IMR-90 (cell line): Measurements from ENCODE around the gene GNAO1. TPM values are rescaled to one million over a fixed set of nuclear protein-coding genes. Genes with fewer than 3 reads are reported as not detected.

Source experiments
- ATAC-seq: fragments of 200-7000 bp; cut with Tn5 transposase; 2 replicates; pipeline ENCODE4 v1.9.1; 2020; ENCODE audit warnings: low read depth, mild to moderate bottlenecking, moderate library complexity
- BruUV-seq: library from RNA; stranded (reverse); fragments of 400-500 nt; replicated peaks from 2 replicates; lab custom pipeline; 2021; lab: Mats Ljungman, UMichigan
- CTCF ChIA-PET: fragments of 300-600 bp; formaldehyde crosslinking; extraction: SDS; loops from one replicate; lab custom pipeline; 2021; ENCODE audit warnings: antibody characterized with exemption; lab: Yijun Ruan, JAX
- POLR2A ChIA-PET: fragments of 300-600 bp; sonication (Branson Sonifier 250); formaldehyde crosslinking; loops from one replicate; lab custom pipeline; 2022; ENCODE audit warnings: antibody characterized with exemption; ENCODE audit not compliant: unreplicated experiment; lab: Charles Lee
- DNase-seq: peaks from one replicate; pipeline ENCODE4 v3.0.0; 2013
- H2AFZ ChIP-seq: replicated peaks from 2 replicates; pipeline ENCODE3; 2013; ENCODE audit warnings: low read length, mild to moderate bottlenecking; ENCODE audit not compliant: poor library complexity
- H2AK5ac ChIP-seq: 2 replicates; pipeline ENCODE4 v1.6.1; 2013; ENCODE audit warnings: low read depth, low read length, inconsistent platforms
- H2AK9ac ChIP-seq: replicated peaks from 2 replicates; pipeline ENCODE3; 2013; ENCODE audit warnings: mild to moderate bottlenecking, low read depth, low read length, moderate library complexity; ENCODE audit not compliant: poor library complexity
- H2BK120ac ChIP-seq: 2 replicates; pipeline ENCODE4 v1.6.1; 2013; ENCODE audit warnings: low read depth, low read length, inconsistent platforms
- H2BK15ac ChIP-seq: 3 replicates; pipeline ENCODE4 v1.6.1; 2013; ENCODE audit warnings: low read depth, low read length, inconsistent platforms
- H2BK20ac ChIP-seq: 2 replicates; pipeline ENCODE4 v1.6.1; 2013; ENCODE audit warnings: low read depth, mild to moderate bottlenecking, inconsistent platforms, low read length, moderate library complexity
- H2BK5ac ChIP-seq: 2 replicates; pipeline ENCODE4 v1.6.1; 2013; ENCODE audit warnings: mild to moderate bottlenecking, low read depth, low read length, inconsistent platforms; ENCODE audit not compliant: poor library complexity, severe bottlenecking
- H3K14ac ChIP-seq: replicated peaks from 2 replicates; pipeline ENCODE4 v1.6.1; 2013; ENCODE audit warnings: low read depth, low read length, inconsistent platforms
- H3K18ac ChIP-seq: 2 replicates; pipeline ENCODE4 v1.6.1; 2013; ENCODE audit warnings: low read depth, low read length, control low read depth
- H3K23ac ChIP-seq: 2 replicates; pipeline ENCODE4 v1.6.1; 2013; ENCODE audit warnings: low read depth, low read length, inconsistent platforms
- H3K27ac ChIP-seq: 2 replicates; pipeline ENCODE4 v1.5.1; 2013; ENCODE audit warnings: mild to moderate bottlenecking, control low read depth, low read length; ENCODE audit not compliant: insufficient read depth
- H3K27me3 ChIP-seq: 2 replicates; pipeline ENCODE4 v1.6.1; 2013; ENCODE audit warnings: low read length; ENCODE audit not compliant: control insufficient read depth, insufficient read depth
- H3K36me3 ChIP-seq: 2 replicates; pipeline ENCODE4 v1.6.1; 2013; ENCODE audit warnings: low read length, mixed read lengths; ENCODE audit not compliant: control insufficient read depth, insufficient read depth
- H3K4ac ChIP-seq: 2 replicates; pipeline ENCODE4 v1.6.1; 2013; ENCODE audit warnings: low read depth, low read length, inconsistent platforms
- H3K4me1 ChIP-seq: 2 replicates; pipeline ENCODE4 v1.6.1; 2013; ENCODE audit warnings: low read length, mixed read lengths; ENCODE audit not compliant: control insufficient read depth, insufficient read depth
- H3K4me2 ChIP-seq: 2 replicates; pipeline ENCODE4 v1.6.1; 2013; ENCODE audit warnings: low read depth, mild to moderate bottlenecking, control low read depth, low read length, moderate library complexity
- H3K4me3 ChIP-seq: 2 replicates; pipeline ENCODE4 v1.5.1; 2013; ENCODE audit warnings: low read depth, mild to moderate bottlenecking, control low read depth, low read length, moderate library complexity; ENCODE audit not compliant: insufficient read depth
- H3K56ac ChIP-seq: 2 replicates; pipeline ENCODE4 v1.6.1; 2013; ENCODE audit warnings: low read length, inconsistent platforms; ENCODE audit not compliant: insufficient read depth; ENCODE audit errors: extremely low read depth
- H3K79me1 ChIP-seq, 2 experiments: 2 replicates each; pipeline ENCODE4 v1.6.1; 2013; ENCODE audit warnings: low read length in 2 of 2, inconsistent platforms in 1 of 2, low read depth in 1 of 2
- H3K9ac ChIP-seq: 2 replicates; pipeline ENCODE4 v1.6.1; 2013; ENCODE audit warnings: low read depth, low read length, control low read depth
- H3K9me1 ChIP-seq: 2 replicates; pipeline ENCODE4 v1.6.1; 2013; ENCODE audit warnings: low read length, inconsistent platforms; ENCODE audit not compliant: insufficient read depth
- H3K9me3 ChIP-seq: 2 replicates; pipeline ENCODE4 v1.6.1; 2013; ENCODE audit warnings: low read length; ENCODE audit not compliant: control insufficient read depth, insufficient read depth
- H4K20me1 ChIP-seq: 2 replicates; pipeline ENCODE4 v1.6.1; 2013; ENCODE audit warnings: low read length, inconsistent platforms; ENCODE audit not compliant: insufficient read depth
- H4K5ac ChIP-seq: 2 replicates; pipeline ENCODE4 v1.6.1; 2013; ENCODE audit warnings: mild to moderate bottlenecking, low read depth, low read length, control low read depth
- H4K8ac ChIP-seq, 2 experiments: 2 replicates each; pipeline ENCODE4 v1.6.1; 2013; ENCODE audit warnings: low read depth in 2 of 2, low read length in 2 of 2, control low read depth in 1 of 2, inconsistent platforms in 1 of 2
- H4K91ac ChIP-seq: 2 replicates; pipeline ENCODE4 v1.6.1; 2013; ENCODE audit warnings: low read depth, low read length, inconsistent platforms; ENCODE audit not compliant: insufficient read depth
- BHLHE40 ChIP-seq: fragments of 150-350 bp; IDR thresholded peaks from 2 replicates; pipeline ENCODE4 v1.6.1; 2016; ENCODE audit warnings: mild to moderate bottlenecking, low read depth, low read length
- CEBPB ChIP-seq: IDR thresholded peaks from 2 replicates; pipeline ENCODE4 v1.6.1; 2012; ENCODE audit warnings: low read depth, low read length, improper control_type of control experiment
- CHD1 ChIP-seq: IDR thresholded peaks from 2 replicates; pipeline ENCODE4 v1.6.1; 2012; ENCODE audit warnings: low read depth, low read length, improper control_type of control experiment
- CTCF ChIP-seq: conservative IDR thresholded peaks from 2 replicates; pipeline ENCODE4 v1.5.1; 2012; ENCODE audit warnings: mild to moderate bottlenecking, low read depth, low read length, improper control_type of control experiment
- ELK1 ChIP-seq: fragments of 150-350 bp; IDR thresholded peaks from 2 replicates; pipeline ENCODE4 v1.6.1; 2016; ENCODE audit warnings: low read depth, mild to moderate bottlenecking, low read length, moderate library complexity, borderline replicate concordance
- FOS ChIP-seq: fragments of 150-350 bp; IDR thresholded peaks from 2 replicates; pipeline ENCODE4 v1.6.1; 2016; ENCODE audit warnings: low read depth, low read length
- NFE2L2 ChIP-seq: fragments of 150-350 bp; IDR thresholded peaks from 2 replicates; pipeline ENCODE4 v1.6.1; 2016; ENCODE audit warnings: low read depth, mild to moderate bottlenecking, low read length
- POLR2A ChIP-seq: IDR thresholded peaks from 2 replicates; pipeline ENCODE4 v1.6.1; 2012; ENCODE audit warnings: mild to moderate bottlenecking, low read depth, low read length
- RAD21 ChIP-seq: IDR thresholded peaks from 2 replicates; pipeline ENCODE4 v1.6.1; 2012; ENCODE audit warnings: low read length, improper control_type of control experiment
- RCOR1 ChIP-seq: IDR thresholded peaks from 2 replicates; pipeline ENCODE4 v1.6.1; 2012; ENCODE audit warnings: mild to moderate bottlenecking, low read length, improper control_type of control experiment; ENCODE audit not compliant: insufficient replicate concordance
- WGBS, 2 experiments: methylation state at CpG; one replicate each; pipeline versions ENCODE4 v1.1.5 to v1.1.7; 2013; ENCODE audit warnings: missing lambda C conversion rate in 2 of 2; ENCODE audit not compliant: insufficient read length in 1 of 2; ENCODE audit errors: extremely low coverage in 2 of 2; 5-methylcytosine and 5-hydroxymethylcytosine counted together
- dilution Hi-C: fragments of 300-500 bp; cut with HindIII; formaldehyde crosslinking; loops from one replicate; pipeline ENCODE4 v1.14.3; 2018; ENCODE audit warnings: low sequenced_read_pairs; ENCODE audit not compliant: unreplicated experiment
- in situ Hi-C: fragments of 300-500 bp; cut with MboI; formaldehyde crosslinking; loops from 3 replicates; pipeline ENCODE4 v1.14.3; 2019; ENCODE audit warnings: low sequenced_read_pairs, inconsistent platforms, mixed read lengths
- intact Hi-C: fragments of 100-400 bp; cut with micrococcal nuclease; formaldehyde crosslinking; loops from 2 replicates; pipeline ENCODE4 v1.10.0; 2022
- polyA plus RNA-seq, 3 experiments: library from polyadenylated mRNA; depleted of rRNA; stranded (reverse); fragments of >200 nt; gene quantifications; 2 replicates each; pipeline ENCODE4 v1.2.3, GENCODE V29; 2012; ENCODE audit warnings: low replicate concordance in 1 of 3
- total RNA-seq: library from RNA; depleted of rRNA; stranded (reverse); fragments of >200 nt; gene quantifications from 2 replicates; pipeline ENCODE4 v1.2.3, GENCODE V29; 2012

Gene GNAO1
- total and polyA plus RNA-seq, 2 of the 4 experiments (the other 2 are of a cell fraction), result under 0.01 to 0.07 TPM

GRCh38 chr16:56183266-56183665 lies 8.0 kb upstream of the GNAO1 start:
- Histone ChIP-seq H4K8ac (no peak overlapping the region), H3K4me1 (no peaks in the 10 kb centered on the region), H2AK5ac (no peak overlapping the region), H4K91ac (no peak overlapping the region), H4K20me1 (no peaks in the 10 kb centered on the region), H3K18ac (no peak overlapping the region), H3K79me1 (no peaks in the 10 kb centered on the region), H3K14ac (no peak overlapping the region), H2AFZ (no peak overlapping the region), H2BK15ac (no peak overlapping the region), H2AK9ac (no peak overlapping the region), H3K9me3 (no peaks in the 10 kb centered on the region), H3K36me3 (no peaks in the 10 kb centered on the region), H4K5ac (no peak overlapping the region), H2BK120ac (no peak overlapping the region), H3K4me3 (no peak overlapping the region), H3K9me1 (no peaks in the 10 kb centered on the region), H2BK20ac (no peak overlapping the region), H3K4ac (no peak overlapping the region), H3K4me2 (no peak overlapping the region), H3K23ac (no peak overlapping the region), H3K9ac (no peak overlapping the region), H3K27ac (no peak overlapping the region), H3K56ac (no peak overlapping the region), H3K27me3 (no peaks in the 10 kb centered on the region), H2BK5ac (no peak overlapping the region)
- in situ Hi-C loops (no loop called here), dilution Hi-C loops (no loop called here), intact Hi-C loops (no loop called here)
- TF ChIP-seq CHD1, result no peak
- TF ChIP-seq BHLHE40, result no peak
- TF ChIP-seq POLR2A, result no peak
- TF ChIP-seq FOS, result no peak
- TF ChIP-seq ELK1, result no peak
- no peak for TF ChIP-seq RCOR1
- TF ChIP-seq RAD21, result no peak
- TF ChIP-seq CTCF, result no peak
- TF ChIP-seq CEBPB, result no peak
- no peak for TF ChIP-seq NFE2L2
- ChIA-PET CTCF (no interaction called here), POLR2A (no interaction called here)
- no CpG with 5 or more reads among the region's 2 CpGs for WGBS, 2 experiments
- BruUV-seq, result no TSS peak
- DNase-seq (no peak), ATAC-seq (no peak)
